Measurements from ENCODE around the gene ZNF366. TPM values are rescaled to one million over a fixed set of nuclear protein-coding genes. Genes with fewer than 3 reads are reported as not detected.

Gene ZNF366
- total RNA-seq, 2 donors from 2014 or later: 0.45 to 0.47 TPM

- no peaks in the 10 kb centered on the region for H3K27me3 ChIP-seq
- no peaks in the 10 kb centered on the region for H3K9me3 ChIP-seq
- H3K36me3 ChIP-seq: no peaks in the 10 kb centered on the region
- no peak for TF ChIP-seq CTCF (IDR thresholded peaks at IDR 0.05)
- no peak overlapping the region for H3K4me3 ChIP-seq
- intact Hi-C loops (cut with DNase I): no loop called here
- H3K9ac ChIP-seq (ENCODE audit: low read depth in 2 of 2, low read length in 2 of 2): no peak overlapping the region
- H3K4me1 ChIP-seq: no peaks in the 10 kb centered on the region
- no peak for DNase-seq
- H3K27ac ChIP-seq: no peak overlapping the region
These were observed 21.7 kb downstream of the ZNF366 start for GRCh38 chr5:72485430-72485974.

DNA sequence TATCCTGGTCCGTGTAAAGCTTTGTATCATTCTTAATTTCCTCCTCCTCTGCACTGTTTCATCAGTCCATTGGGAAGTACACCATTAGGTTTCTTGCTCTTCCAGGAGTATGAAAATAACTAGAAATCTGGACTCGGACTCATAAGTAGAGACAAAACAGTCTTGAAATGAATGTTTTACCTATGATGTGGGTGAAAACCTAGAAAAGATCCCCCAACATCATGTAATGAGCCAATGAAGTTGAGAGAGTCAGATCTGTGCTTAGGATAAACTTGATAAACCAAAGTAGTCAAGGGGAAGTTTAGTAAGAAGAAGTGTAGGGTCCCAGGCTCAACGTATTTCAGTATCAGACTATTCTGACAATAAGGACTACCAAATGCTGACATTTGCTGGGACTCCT lies 25.2 kb downstream of the ZNF366 start:
- Histone ChIP-seq H3K4me1 (no peaks in the 10 kb centered on the region), H3K4me3 (no peak overlapping the region), H3K27ac (no peak overlapping the region), H3K27me3 (no peaks in the 10 kb centered on the region), H3K9ac (ENCODE audit: low read depth in 2 of 2, low read length in 2 of 2) (no peak overlapping the region), H3K9me3 (no peaks in the 10 kb centered on the region), H3K36me3 (no peaks in the 10 kb centered on the region)
- no peak for TF ChIP-seq CTCF (IDR thresholded peaks at IDR 0.05)
- intact Hi-C loops (cut with DNase I): no loop called here
- DNase-seq: no peak

- intact Hi-C loops (cut with DNase I): no loop called here
- Histone ChIP-seq H3K4me3 (no peak overlapping the region), H3K9me3 (no peaks in the 10 kb centered on the region), H3K4me1 (no peaks in the 10 kb centered on the region), H3K27ac (no peak overlapping the region), H3K9ac (ENCODE audit: low read depth in 2 of 2, low read length in 2 of 2) (no peak overlapping the region), H3K36me3 (no peaks in the 10 kb centered on the region), H3K27me3 (no peaks in the 10 kb centered on the region)
- TF ChIP-seq CTCF (IDR thresholded peaks at IDR 0.05): no peak
- DNase-seq: no peak
These were observed 26.4 kb downstream of the ZNF366 start for GRCh38 chr5:72480841-72481240.

- Histone ChIP-seq H3K9me3 (no peaks in the 10 kb centered on the region), H3K4me1 (no peaks in the 10 kb centered on the region), H3K9ac (ENCODE audit: low read depth in 2 of 2, low read length in 2 of 2) (no peak overlapping the region), H3K36me3 (no peaks in the 10 kb centered on the region), H3K4me3 (no peak overlapping the region), H3K27ac (no peak overlapping the region), H3K27me3 (no peaks in the 10 kb centered on the region)
- no peak for DNase-seq
- no peak for TF ChIP-seq CTCF (IDR thresholded peaks at IDR 0.05)
- intact Hi-C loops (cut with DNase I): no loop called here
These were observed 27.3 kb downstream of the ZNF366 start for GRCh38 chr5:72479921-72480320.

GRCh38 chr5:72478684-72479083 lies 28.5 kb downstream of the ZNF366 start:
- Histone ChIP-seq H3K4me1 (no peaks in the 10 kb centered on the region), H3K9me3 (no peaks in the 10 kb centered on the region), H3K27me3 (no peaks in the 10 kb centered on the region), H3K9ac (ENCODE audit: low read depth in 2 of 2, low read length in 2 of 2) (no peak overlapping the region), H3K4me3 (no peak overlapping the region), H3K36me3 (no peaks in the 10 kb centered on the region), H3K27ac (no peak overlapping the region)
- TF ChIP-seq CTCF (IDR thresholded peaks at IDR 0.05): no peak
- no peak for DNase-seq
- intact Hi-C loops (cut with DNase I): no loop called here
